Upper lobe of left lung (tissue), 6 donors: ENCODE data around the gene PHF2. TPM values are rescaled to one million over a fixed set of nuclear protein-coding genes. Genes with fewer than 3 reads are reported as not detected.

Source experiments
- ATAC-seq, 2 donors: fragments of 200-7000 bp; cut with Tn5 transposase; one replicate each; pipeline ENCODE4 v1.9.1; 2022; ENCODE audit warnings: mild to moderate bottlenecking in 2 of 2, moderate library complexity in 2 of 2; ENCODE audit not compliant: low FRiP score in 2 of 2
- DNase-seq, 2 donors: peaks; one replicate each; pipeline ENCODE4 v3.0.0-alpha.2; 2019 to 2020
- H3K27ac ChIP-seq, 4 donors: fragments of 200-600 bp; sonication (generic); one replicate each; pipeline ENCODE4 v1.5.1; 2016 to 2019
- H3K27me3 ChIP-seq, 4 donors: fragments of 200-600 bp; sonication (generic); one replicate each; pipeline ENCODE4 v1.5.1; 2017 to 2019
- H3K36me3 ChIP-seq, 4 donors: fragments of 200-600 bp; sonication (generic); one replicate each; pipeline ENCODE4 v1.5.1; 2016 to 2019
- H3K4me1 ChIP-seq, 4 donors: fragments of 200-600 bp; sonication (generic); one replicate each; pipeline ENCODE4 v1.5.1; 2018 to 2019
- H3K4me3 ChIP-seq, 4 donors: fragments of 200-600 bp; sonication (generic); one replicate each; pipeline ENCODE4 v1.5.1; 2017 to 2019; ENCODE audit warnings: mild to moderate bottlenecking in 2 of 4, moderate library complexity in 1 of 4
- H3K9me3 ChIP-seq, 4 donors: fragments of 200-600 bp; sonication (generic); one replicate each; pipeline ENCODE4 v1.5.1; 2018 to 2019
- EP300 ChIP-seq, 4 donors: sonication (generic); formaldehyde crosslinking; IDR thresholded peaks; one replicate each; pipeline ENCODE4 v1.5.1; 2017; ENCODE audit warnings: antibody characterized with exemption in 4 of 4, control low read depth in 2 of 4
- POLR2A ChIP-seq, 4 donors: fragments of 450-650 bp; IDR thresholded peaks; one replicate each; pipeline ENCODE4 v1.5.1; 2016 to 2017; ENCODE audit warnings: antibody characterized with exemption in 4 of 4, mild to moderate bottlenecking in 2 of 4
- POLR2AphosphoS5 ChIP-seq, 2 donors: sonication (generic); formaldehyde crosslinking; IDR thresholded peaks; one replicate each; pipeline ENCODE4 v1.5.1; 2017; ENCODE audit warnings: antibody characterized with exemption in 2 of 2
- WGBS, 2 donors: methylation state at CpG; one replicate each; pipeline ENCODE4 v1.1.5; 2017 to 2018; 5-methylcytosine and 5-hydroxymethylcytosine counted together
- total RNA-seq, 6 donors: library from RNA; depleted of rRNA in 4 of 6; stranded (reverse); fragments of >200 nt in 4 of 6; gene quantifications; one replicate each; pipeline versions ENCODE4 v1.1.0 to v1.2.1, GENCODE V29; 2016 to 2021
- TF ChIP-seq, protein P1 (sequence below), 6 experiments: fragments of 450-650 bp in 4 of 6; fragments of 200-600 bp in 2 of 6; sonication (generic) in 2 of 6; IDR thresholded peaks; one replicate each; pipeline ENCODE4 v1.5.1; 2016 to 2019; ENCODE audit warnings: antibody characterized with exemption in 6 of 6
- donor health status: DM: no; HTN: no; CAD: no; lungs with moderate emphysema.
- donor health status: DM: no; HTN: yes; CAD: no; lungs with severe emphysema.

PHF2 gene
- total RNA-seq, 6 donors from 2014 or later: 33.6 to 41.7 (median 37.9) TPM

- no peak for DNase-seq
- TF ChIP-seq POLR2A (IDR thresholded peaks at IDR 0.05): no peak
- TF ChIP-seq, protein P1, sequence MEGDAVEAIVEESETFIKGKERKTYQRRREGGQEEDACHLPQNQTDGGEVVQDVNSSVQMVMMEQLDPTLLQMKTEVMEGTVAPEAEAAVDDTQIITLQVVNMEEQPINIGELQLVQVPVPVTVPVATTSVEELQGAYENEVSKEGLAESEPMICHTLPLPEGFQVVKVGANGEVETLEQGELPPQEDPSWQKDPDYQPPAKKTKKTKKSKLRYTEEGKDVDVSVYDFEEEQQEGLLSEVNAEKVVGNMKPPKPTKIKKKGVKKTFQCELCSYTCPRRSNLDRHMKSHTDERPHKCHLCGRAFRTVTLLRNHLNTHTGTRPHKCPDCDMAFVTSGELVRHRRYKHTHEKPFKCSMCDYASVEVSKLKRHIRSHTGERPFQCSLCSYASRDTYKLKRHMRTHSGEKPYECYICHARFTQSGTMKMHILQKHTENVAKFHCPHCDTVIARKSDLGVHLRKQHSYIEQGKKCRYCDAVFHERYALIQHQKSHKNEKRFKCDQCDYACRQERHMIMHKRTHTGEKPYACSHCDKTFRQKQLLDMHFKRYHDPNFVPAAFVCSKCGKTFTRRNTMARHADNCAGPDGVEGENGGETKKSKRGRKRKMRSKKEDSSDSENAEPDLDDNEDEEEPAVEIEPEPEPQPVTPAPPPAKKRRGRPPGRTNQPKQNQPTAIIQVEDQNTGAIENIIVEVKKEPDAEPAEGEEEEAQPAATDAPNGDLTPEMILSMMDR (IDR thresholded peaks at IDR 0.05): no peak
- TF ChIP-seq POLR2AphosphoS5 (IDR thresholded peaks at IDR 0.05): no peak
- no peak for TF ChIP-seq EP300 (IDR thresholded peaks at IDR 0.05)
- H3K4me3 ChIP-seq: no peak overlapping the region
- ATAC-seq: no peak
- H3K27ac ChIP-seq: no peak overlapping the region
- no peaks in the 10 kb centered on the region for H3K27me3 ChIP-seq
- no peaks in the 10 kb centered on the region for H3K36me3 ChIP-seq
- WGBS, 2 donors: 74 to 87% methylated on average over 2 of the region's 2 CpGs
- H3K4me1 ChIP-seq: no peaks in the 10 kb centered on the region
- H3K9me3 ChIP-seq: no peaks in the 10 kb centered on the region
These were observed 133.4 kb downstream of the PHF2 start for GRCh38 chr9:93709600-93710369.

DNA sequence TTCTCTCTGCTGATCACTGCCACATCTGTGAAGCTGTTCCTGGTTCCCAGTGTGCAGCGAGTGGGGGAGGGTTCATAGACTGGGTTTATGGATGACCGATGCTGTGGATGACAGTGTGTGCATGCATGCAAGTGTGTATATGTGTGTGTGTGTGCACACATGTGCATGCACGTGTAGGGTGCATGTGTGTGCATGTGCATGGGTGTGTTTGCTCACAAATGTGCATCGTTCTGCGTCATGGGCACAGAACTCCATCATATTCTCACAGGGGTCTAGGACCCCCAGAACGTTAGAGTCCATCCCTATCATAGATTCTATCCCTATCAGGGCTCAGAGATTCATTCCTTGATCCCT is 134.0 kb downstream of the PHF2 start:
- DNase-seq (no peak), ATAC-seq (peak in 1 of 2 donors; percentile 45)
- Histone ChIP-seq H3K4me1 (no peaks in the 10 kb centered on the region), H3K36me3 (no peaks in the 10 kb centered on the region), H3K9me3 (no peaks in the 10 kb centered on the region), H3K4me3 (no peak overlapping the region), H3K27me3 (no peaks in the 10 kb centered on the region), H3K27ac (no peak overlapping the region)
- TF ChIP-seq, protein P1 (IDR thresholded peaks at IDR 0.05): no peak
- TF ChIP-seq POLR2AphosphoS5 (IDR thresholded peaks at IDR 0.05) (no peak), POLR2A (IDR thresholded peaks at IDR 0.05) (no peak), EP300 (IDR thresholded peaks at IDR 0.05) (no peak)
- 85 to 91% methylated on average over 6 of the region's 6 CpGs for WGBS, 2 donors

- DNase-seq: no peak
- TF ChIP-seq EP300 (IDR thresholded peaks at IDR 0.05): no peak
- no peak for TF ChIP-seq POLR2AphosphoS5 (IDR thresholded peaks at IDR 0.05)
- TF ChIP-seq, protein P1 (IDR thresholded peaks at IDR 0.05): no peak
- no peak for TF ChIP-seq POLR2A (IDR thresholded peaks at IDR 0.05)
These were observed 134.6 kb downstream of the PHF2 start for GRCh38 chr9:93711002-93711401.

DNA sequence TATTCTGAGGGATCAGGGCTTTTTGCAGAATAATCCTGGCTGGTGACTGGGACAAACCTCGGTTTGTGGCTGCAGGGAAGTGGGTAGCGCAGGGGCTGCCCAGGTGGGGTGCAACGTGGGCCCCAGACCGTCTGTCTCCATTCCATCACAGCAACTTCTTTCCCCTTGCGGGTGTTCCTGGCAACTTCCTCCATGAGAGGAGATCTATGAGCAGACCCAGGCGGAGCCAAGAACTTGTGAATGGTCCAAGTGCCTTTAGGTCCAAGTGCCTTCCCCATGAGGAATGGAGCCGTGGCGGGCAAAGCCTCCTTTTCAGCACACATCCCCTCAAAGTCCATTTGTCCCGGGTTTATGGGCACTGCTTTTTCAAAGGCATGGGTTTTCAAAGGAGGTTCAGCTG is 136.5 kb downstream of the PHF2 start:
- Histone ChIP-seq H3K27me3 (no peaks in the 10 kb centered on the region), H3K27ac (no peak overlapping the region), H3K9me3 (peaks cover 0 to 10% (median 0%) of the 10 kb centered on the region in 4 donors), H3K4me3 (no peak overlapping the region), H3K36me3 (no peaks in the 10 kb centered on the region), H3K4me1 (no peaks in the 10 kb centered on the region)
- DNase-seq: peak in 1 of 2 donors; percentile 14
- no peak for ATAC-seq
- TF ChIP-seq POLR2AphosphoS5 (IDR thresholded peaks at IDR 0.05): no peak
- TF ChIP-seq, protein P1 (IDR thresholded peaks at IDR 0.05): no peak
- WGBS, 2 donors: 74 to 77% methylated on average over 9 of the region's 9 CpGs

More at GRCh38 chr9:93711002-93711401, 134.6 kb downstream of the PHF2 start:
- WGBS, 2 donors: 80 to 82% methylated on average over 2 of the region's 2 CpGs
- H3K27ac ChIP-seq: no peak overlapping the region
- peaks cover 0 to 1% (median 0%) of the 10 kb centered on the region in 4 donors for H3K9me3 ChIP-seq
- no peak for ATAC-seq
- no peaks in the 10 kb centered on the region for H3K36me3 ChIP-seq
- H3K27me3 ChIP-seq: no peaks in the 10 kb centered on the region
- H3K4me1 ChIP-seq: no peaks in the 10 kb centered on the region
- H3K4me3 ChIP-seq: no peak overlapping the region

DNA sequence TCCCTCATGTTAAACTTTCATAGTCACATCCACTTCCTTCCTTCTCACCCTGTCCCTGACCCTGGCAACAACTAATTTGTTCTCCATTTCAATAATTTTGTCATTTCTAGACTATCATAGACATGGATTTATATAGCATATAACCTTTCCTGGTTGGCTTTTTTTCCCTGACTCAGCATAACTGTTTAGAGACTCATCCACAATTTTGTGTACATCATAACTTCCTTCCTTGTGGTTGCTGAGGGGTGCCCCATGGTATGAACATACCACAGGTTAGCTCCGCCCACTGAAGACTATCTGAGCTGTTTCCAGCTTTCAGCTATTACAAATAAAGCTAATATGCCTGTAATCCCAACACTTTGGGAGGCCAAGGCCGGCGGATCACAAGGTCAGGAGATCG is 137.3 kb downstream of the PHF2 start:
- DNase-seq (no peak), ATAC-seq (no peak)
- TF ChIP-seq POLR2AphosphoS5 (IDR thresholded peaks at IDR 0.05) (no peak), EP300 (IDR thresholded peaks at IDR 0.05) (no peak), POLR2A (IDR thresholded peaks at IDR 0.05) (no peak)
- TF ChIP-seq, protein P1 (IDR thresholded peaks at IDR 0.05): no peak
- Histone ChIP-seq H3K4me1 (no peaks in the 10 kb centered on the region), H3K36me3 (no peaks in the 10 kb centered on the region), H3K4me3 (no peak overlapping the region), H3K9me3 (peaks cover 0 to 10% (median 0%) of the 10 kb centered on the region in 4 donors), H3K27ac (no peak overlapping the region), H3K27me3 (no peaks in the 10 kb centered on the region)
- WGBS, 2 donors: 88 to 92% methylated on average over 4 of the region's 4 CpGs
